ENCODE data around the gene PEBP1.
A peak's percentile ranks its signal among the peaks of the same experiment; 100 is the strongest.

Gene PEBP1

GRCh38 chr12:118107011-118107410 is 28.9 kb upstream of the PEBP1 start:
- no peak for DNase-seq
- Histone ChIP-seq H3K4me3 (no peak overlapping the region), H3K9me3 (no peaks in the 10 kb centered on the region), H3K27ac (no peak overlapping the region), H3K4me1 (peaks cover 0 to 10% (median 4%) of the 10 kb centered on the region in 4 donors), H3K36me3 (no peaks in the 10 kb centered on the region), H3K27me3 (no peaks in the 10 kb centered on the region)
- intact Hi-C loops (cut with DNase I; ENCODE audit: low total_unique reads) = no loop called here
- TF ChIP-seq CTCF (IDR thresholded peaks at IDR 0.05) = no peak

- no peak overlapping the region for H3K27ac ChIP-seq
- DNase-seq = no peak
- no peaks in the 10 kb centered on the region for H3K27me3 ChIP-seq
- intact Hi-C loops (cut with DNase I; ENCODE audit: low total_unique reads) = no loop called here
- TF ChIP-seq CTCF (IDR thresholded peaks at IDR 0.05) = no peak
- no peaks in the 10 kb centered on the region for H3K9me3 ChIP-seq
- H3K4me1 ChIP-seq = peaks cover 0 to 7% (median 4%) of the 10 kb centered on the region in 4 donors
- no peaks in the 10 kb centered on the region for H3K36me3 ChIP-seq
- H3K4me3 ChIP-seq = no peak overlapping the region
These were observed 28.2 kb upstream of the PEBP1 start for GRCh38 chr12:118107694-118108093.

- no peak for TF ChIP-seq CTCF (IDR thresholded peaks at IDR 0.05)
- intact Hi-C loops (cut with DNase I; ENCODE audit: low total_unique reads) = no loop called here
- no peaks in the 10 kb centered on the region for H3K36me3 ChIP-seq
- no peaks in the 10 kb centered on the region for H3K9me3 ChIP-seq
- no peak overlapping the region for H3K4me3 ChIP-seq
- no peak overlapping the region for H3K27ac ChIP-seq
- no peak for DNase-seq
- H3K27me3 ChIP-seq = no peaks in the 10 kb centered on the region
- H3K4me1 ChIP-seq = peaks cover 0 to 7% (median 3%) of the 10 kb centered on the region in 4 donors
These were observed 26.8 kb upstream of the PEBP1 start for GRCh38 chr12:118109088-118109487.

- intact Hi-C loops (cut with DNase I; ENCODE audit: low total_unique reads) = no loop called here
- Histone ChIP-seq H3K4me3 (no peak overlapping the region), H3K27ac (no peak overlapping the region)
These were observed 16.5 kb upstream of the PEBP1 start for GRCh38 chr12:118119449-118119879.

GRCh38 chr12:118120579-118121363 is 15.2 kb upstream of the PEBP1 start:
- H3K4me1 ChIP-seq = peaks cover 0 to 3% (median 0%) of the 10 kb centered on the region in 4 donors
- H3K36me3 ChIP-seq = no peaks in the 10 kb centered on the region
- no peak overlapping the region for H3K27ac ChIP-seq
- peak; percentile 68 to 77 for DNase-seq
- H3K4me3 ChIP-seq = no peak overlapping the region
- H3K27me3 ChIP-seq = no peaks in the 10 kb centered on the region
- TF ChIP-seq CTCF (IDR thresholded peaks at IDR 0.05) = peak; percentile 26 to 72
- no peaks in the 10 kb centered on the region for H3K9me3 ChIP-seq
- intact Hi-C loops (cut with DNase I; ENCODE audit: low total_unique reads) = no loop called here

More at GRCh38 chr12:118119449-118119879, 16.5 kb upstream of the PEBP1 start:
- Histone ChIP-seq H3K36me3 (no peaks in the 10 kb centered on the region), H3K4me1 (peaks cover 0 to 3% (median 0%) of the 10 kb centered on the region in 4 donors), H3K27me3 (no peaks in the 10 kb centered on the region), H3K9me3 (no peaks in the 10 kb centered on the region)
- no peak for DNase-seq
- TF ChIP-seq CTCF (IDR thresholded peaks at IDR 0.05) = no peak

Data from tibial artery (tissue), 4 donors.